ENCODE measurements around the gene LYRM1.

GRCh38 chr16:20903899-20904506 lies 3.4 kb downstream of the LYRM1 start:
- TF ChIP-seq RAD21 (conservative IDR thresholded peaks at IDR 0.05 in 1 of 2, IDR thresholded peaks at IDR 0.05 in 1 of 2) (no peak), RFX5 (IDR thresholded peaks at IDR 0.05) (no peak), CTCF (IDR thresholded peaks at IDR 0.05) (no peak)
